Brain microvascular endothelial cell (primary cell): ENCODE data around the gene MRPS27.

Source experiments
- DNase-seq: peaks from one replicate; pipeline ENCODE4 v3.0.0-alpha.2; 2020
- H3K27ac ChIP-seq: fragments of 250-450 bp; sonication (Bioruptor Pico); 2 replicates; pipeline ENCODE4 v1.5.1; 2020; ENCODE audit warnings: mild to moderate bottlenecking, moderate library complexity
- H3K27me3 ChIP-seq: fragments of 250-450 bp; sonication (Bioruptor Pico); replicated peaks from 2 replicates; pipeline ENCODE4 v1.5.1; 2020; ENCODE audit warnings: mild to moderate bottlenecking
- H3K36me3 ChIP-seq: fragments of 250-450 bp; sonication (Bioruptor Pico); replicated peaks from 2 replicates; pipeline ENCODE4 v1.5.1; 2020; ENCODE audit warnings: mild to moderate bottlenecking
- H3K4me3 ChIP-seq: 2 replicates; pipeline ENCODE4 v1.5.1; 2011; ENCODE audit warnings: low read depth, mild to moderate bottlenecking, control low read depth, low read length, moderate library complexity
- in situ Hi-C: cut with HindIII; loops from 2 replicates; pipeline ENCODE4 v1.10.0; 2017; ENCODE audit warnings: low sequenced_read_pairs, low pct_ligation_motif_present
- TF ChIP-seq, protein P1 (sequence below): IDR thresholded peaks from 2 replicates; pipeline ENCODE4 v1.5.1; 2011; ENCODE audit warnings: low read depth, mild to moderate bottlenecking, moderate library complexity, low read length, control low read depth, inconsistent platforms; ENCODE audit errors: missing control alignments

The MRPS27 gene

DNA sequence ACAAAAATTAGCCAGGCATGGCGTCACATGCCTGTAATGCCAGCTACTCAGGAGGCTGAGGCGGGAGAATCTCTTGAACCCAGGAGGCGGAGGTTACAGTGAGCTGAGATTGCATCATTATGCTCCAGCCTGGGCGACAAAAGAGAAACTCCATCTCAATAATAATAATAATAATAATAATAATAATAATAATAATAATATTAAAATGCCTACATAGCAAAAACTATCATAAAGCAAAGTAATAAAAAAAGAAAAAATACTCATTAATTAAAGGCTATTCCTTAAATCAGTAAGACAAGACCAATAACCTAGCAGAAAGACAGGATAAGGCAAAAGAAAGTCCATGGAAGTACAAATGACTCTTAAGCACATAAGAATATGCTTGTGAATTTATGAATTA lies 50.0 kb downstream of the MRPS27 start:
- no peak for DNase-seq
- no peak overlapping the region for H3K4me3 ChIP-seq
- no peaks in the 10 kb centered on the region for H3K36me3 ChIP-seq
- TF ChIP-seq, protein P1, sequence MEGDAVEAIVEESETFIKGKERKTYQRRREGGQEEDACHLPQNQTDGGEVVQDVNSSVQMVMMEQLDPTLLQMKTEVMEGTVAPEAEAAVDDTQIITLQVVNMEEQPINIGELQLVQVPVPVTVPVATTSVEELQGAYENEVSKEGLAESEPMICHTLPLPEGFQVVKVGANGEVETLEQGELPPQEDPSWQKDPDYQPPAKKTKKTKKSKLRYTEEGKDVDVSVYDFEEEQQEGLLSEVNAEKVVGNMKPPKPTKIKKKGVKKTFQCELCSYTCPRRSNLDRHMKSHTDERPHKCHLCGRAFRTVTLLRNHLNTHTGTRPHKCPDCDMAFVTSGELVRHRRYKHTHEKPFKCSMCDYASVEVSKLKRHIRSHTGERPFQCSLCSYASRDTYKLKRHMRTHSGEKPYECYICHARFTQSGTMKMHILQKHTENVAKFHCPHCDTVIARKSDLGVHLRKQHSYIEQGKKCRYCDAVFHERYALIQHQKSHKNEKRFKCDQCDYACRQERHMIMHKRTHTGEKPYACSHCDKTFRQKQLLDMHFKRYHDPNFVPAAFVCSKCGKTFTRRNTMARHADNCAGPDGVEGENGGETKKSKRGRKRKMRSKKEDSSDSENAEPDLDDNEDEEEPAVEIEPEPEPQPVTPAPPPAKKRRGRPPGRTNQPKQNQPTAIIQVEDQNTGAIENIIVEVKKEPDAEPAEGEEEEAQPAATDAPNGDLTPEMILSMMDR: no peak
- H3K27me3 ChIP-seq: no peaks in the 10 kb centered on the region
- in situ Hi-C loops: no loop called here
- H3K27ac ChIP-seq: no peak overlapping the region

DNA sequence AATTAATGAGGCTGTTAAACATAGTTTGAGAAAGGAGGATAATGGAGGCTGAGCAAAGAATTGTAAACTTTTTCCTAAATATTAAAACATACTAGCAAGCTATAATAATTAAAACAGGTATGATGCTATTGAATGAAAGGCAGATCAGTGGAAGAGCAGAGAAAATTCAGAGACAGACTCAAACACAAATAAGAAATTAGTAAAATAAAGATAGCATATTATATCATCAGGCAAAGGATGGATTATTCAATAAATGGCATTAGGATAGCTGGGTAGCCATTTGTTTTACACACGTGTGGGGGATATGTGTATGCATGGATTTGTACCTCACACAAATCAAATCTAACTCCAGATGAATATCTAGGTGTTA lies 50.6 kb downstream of the MRPS27 start:
- TF ChIP-seq, protein P1: no peak
- Histone ChIP-seq H3K27me3 (no peaks in the 10 kb centered on the region), H3K36me3 (no peaks in the 10 kb centered on the region), H3K27ac (no peak overlapping the region), H3K4me3 (no peak overlapping the region)
- in situ Hi-C loops: no loop called here
- DNase-seq: no peak

- DNase-seq: peak; percentile 45
- H3K27me3 ChIP-seq: no peaks in the 10 kb centered on the region
- H3K27ac ChIP-seq: no peak overlapping the region
- H3K36me3 ChIP-seq: no peaks in the 10 kb centered on the region
- TF ChIP-seq, protein P1: peak; percentile 81
- in situ Hi-C loops: no loop called here
- H3K4me3 ChIP-seq: no peak overlapping the region
Measured at GRCh38 chr5:72268753-72269410, 51.2 kb downstream of the MRPS27 start.

- TF ChIP-seq, protein P1: no peak
- H3K27me3 ChIP-seq: no peaks in the 10 kb centered on the region
- H3K4me3 ChIP-seq: no peak overlapping the region
- in situ Hi-C loops: no loop called here
- H3K36me3 ChIP-seq: no peaks in the 10 kb centered on the region
- no peak overlapping the region for H3K27ac ChIP-seq
- DNase-seq: no peak
Measured at GRCh38 chr5:72268260-72268659, 51.8 kb downstream of the MRPS27 start.

DNA sequence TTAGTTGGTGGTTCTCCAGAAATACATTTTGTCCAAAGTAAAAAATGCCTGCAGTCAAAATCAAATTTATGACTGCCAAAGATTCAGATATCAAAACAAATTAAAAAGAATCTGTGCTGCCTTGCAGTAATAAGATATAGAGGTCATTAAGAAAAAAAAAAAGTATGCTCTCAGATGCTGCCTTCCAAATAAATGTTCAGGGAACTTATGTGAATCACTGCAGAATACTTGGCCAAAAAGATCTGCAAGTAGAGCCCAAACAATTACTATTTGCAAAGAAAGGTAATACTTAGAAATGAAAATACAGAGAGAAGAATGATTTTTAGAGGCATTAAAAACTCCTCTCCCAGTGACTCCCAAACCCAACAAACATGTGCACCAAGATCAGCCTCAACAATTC lies 52.4 kb downstream of the MRPS27 start:
- H3K36me3 ChIP-seq: no peaks in the 10 kb centered on the region
- H3K4me3 ChIP-seq: no peak overlapping the region
- TF ChIP-seq, protein P1: no peak
- in situ Hi-C loops: no loop called here
- no peak overlapping the region for H3K27ac ChIP-seq
- no peak for DNase-seq
- H3K27me3 ChIP-seq: no peaks in the 10 kb centered on the region

DNA sequence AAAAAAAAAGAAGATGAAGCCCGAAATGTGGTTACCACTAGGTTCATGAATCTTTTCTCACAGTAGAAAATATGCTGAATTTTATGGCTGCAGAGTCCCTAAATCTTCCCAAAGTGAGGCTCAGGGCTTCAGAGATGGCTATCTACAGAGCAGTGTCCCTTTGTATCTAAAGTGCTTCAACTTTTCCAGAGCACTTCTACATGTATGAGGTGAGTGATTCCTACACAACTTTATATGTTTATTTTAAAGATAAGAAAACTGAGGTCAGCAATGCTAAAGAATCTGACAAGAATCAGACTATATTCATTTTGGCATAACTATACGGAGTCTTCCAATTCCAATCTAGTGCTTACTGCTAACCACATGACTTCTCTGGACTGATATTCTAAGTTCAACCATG lies 53.2 kb downstream of the MRPS27 start:
- Histone ChIP-seq H3K27me3 (no peaks in the 10 kb centered on the region), H3K27ac (no peak overlapping the region), H3K36me3 (no peaks in the 10 kb centered on the region), H3K4me3 (no peak overlapping the region)
- in situ Hi-C loops: no loop called here
- no peak for DNase-seq
- TF ChIP-seq, protein P1: no peak
